PC-9 (cell line): ENCODE data around the gene GLS2.

Experiments used
- CTCF ChIP-seq: fragments of 200-600 bp; sonication (generic); conservative IDR thresholded peaks from 2 replicates; pipeline ENCODE4 v1.6.1; 2017; ENCODE audit warnings: mixed run types, antibody characterized with exemption, mild to moderate bottlenecking, moderate library complexity
- EZH2 ChIP-seq: fragments of 200-600 bp; sonication (generic); IDR thresholded peaks from 2 replicates; pipeline ENCODE4 v1.8.0; 2017; ENCODE audit warnings: antibody characterized with exemption, low read depth

GRCh38 chr12:56476143-56476542 lies 11.8 kb downstream of the GLS2 start:
- TF ChIP-seq CTCF (no peak), EZH2 (no peak)
